Measurements from ENCODE around the gene SUSD3.

SUSD3 gene

DNA sequence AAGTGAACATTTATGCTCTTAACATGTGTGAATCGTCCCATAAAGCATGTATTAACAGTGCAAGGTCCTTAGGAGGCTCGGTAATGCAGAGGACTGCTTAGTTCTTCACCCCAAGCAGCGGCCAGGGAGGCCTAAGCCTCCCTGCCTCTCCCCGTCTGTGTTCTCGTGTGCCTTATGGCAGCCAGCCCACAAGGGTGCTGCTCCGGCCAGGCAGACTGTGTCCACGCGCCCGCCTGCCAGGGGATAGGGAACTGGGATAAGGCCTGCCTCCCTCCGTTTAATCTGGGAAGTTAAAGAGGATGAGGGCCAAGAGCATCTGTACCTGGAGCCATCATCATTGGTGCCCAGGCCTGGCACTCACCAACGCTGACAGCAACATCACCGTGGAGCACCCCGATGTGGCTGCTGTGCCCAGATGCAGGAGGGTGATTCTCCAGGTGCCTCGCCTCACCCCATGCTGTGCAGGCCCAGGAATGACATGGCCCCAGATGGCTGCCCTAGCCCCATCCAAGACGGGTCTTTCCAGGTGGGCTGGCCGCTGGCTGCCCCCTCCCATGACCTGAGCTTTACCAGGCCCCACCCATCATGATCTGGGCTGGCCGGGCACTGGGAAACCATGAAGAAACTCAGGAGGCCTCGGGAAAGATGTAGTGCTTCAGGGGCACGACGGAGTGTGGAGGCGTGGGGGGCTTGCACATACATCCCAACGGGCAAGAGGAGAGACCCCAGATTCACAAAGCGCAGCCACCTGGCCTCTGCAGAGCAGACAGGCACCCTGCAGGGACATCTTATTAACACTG lies 35.6 kb upstream of the SUSD3 start:
- TF ChIP-seq, protein P1, sequence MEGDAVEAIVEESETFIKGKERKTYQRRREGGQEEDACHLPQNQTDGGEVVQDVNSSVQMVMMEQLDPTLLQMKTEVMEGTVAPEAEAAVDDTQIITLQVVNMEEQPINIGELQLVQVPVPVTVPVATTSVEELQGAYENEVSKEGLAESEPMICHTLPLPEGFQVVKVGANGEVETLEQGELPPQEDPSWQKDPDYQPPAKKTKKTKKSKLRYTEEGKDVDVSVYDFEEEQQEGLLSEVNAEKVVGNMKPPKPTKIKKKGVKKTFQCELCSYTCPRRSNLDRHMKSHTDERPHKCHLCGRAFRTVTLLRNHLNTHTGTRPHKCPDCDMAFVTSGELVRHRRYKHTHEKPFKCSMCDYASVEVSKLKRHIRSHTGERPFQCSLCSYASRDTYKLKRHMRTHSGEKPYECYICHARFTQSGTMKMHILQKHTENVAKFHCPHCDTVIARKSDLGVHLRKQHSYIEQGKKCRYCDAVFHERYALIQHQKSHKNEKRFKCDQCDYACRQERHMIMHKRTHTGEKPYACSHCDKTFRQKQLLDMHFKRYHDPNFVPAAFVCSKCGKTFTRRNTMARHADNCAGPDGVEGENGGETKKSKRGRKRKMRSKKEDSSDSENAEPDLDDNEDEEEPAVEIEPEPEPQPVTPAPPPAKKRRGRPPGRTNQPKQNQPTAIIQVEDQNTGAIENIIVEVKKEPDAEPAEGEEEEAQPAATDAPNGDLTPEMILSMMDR (conservative IDR thresholded peaks at IDR 0.05; ENCODE audit: control insufficient read depth, insufficient read depth, low read depth, low read length), result no peak
- no peak overlapping the region for H3K4me3 ChIP-seq (ENCODE audit: control insufficient read depth, low read depth, low read length)
- DNase-seq (ENCODE audit: low read depth), result no peak

GRCh38 chr9:93023521-93023815 lies 35.0 kb upstream of the SUSD3 start:
- DNase-seq (ENCODE audit: low read depth), result no peak
- no peak overlapping the region for H3K4me3 ChIP-seq (ENCODE audit: control insufficient read depth, low read depth, low read length)
- TF ChIP-seq, protein P1 (conservative IDR thresholded peaks at IDR 0.05; ENCODE audit: control insufficient read depth, insufficient read depth, low read depth, low read length), result no peak

GRCh38 chr9:93024646-93024910 lies 33.9 kb upstream of the SUSD3 start:
- TF ChIP-seq, protein P1 (conservative IDR thresholded peaks at IDR 0.05; ENCODE audit: control insufficient read depth, insufficient read depth, low read depth, low read length), result no peak
- no peak overlapping the region for H3K4me3 ChIP-seq (ENCODE audit: control insufficient read depth, low read depth, low read length)
- DNase-seq (ENCODE audit: low read depth), result no peak

GRCh38 chr9:93024986-93025630 lies 33.4 kb upstream of the SUSD3 start:
- TF ChIP-seq, protein P1 (conservative IDR thresholded peaks at IDR 0.05; ENCODE audit: control insufficient read depth, insufficient read depth, low read depth, low read length), result no peak

GRCh38 chr9:93025736-93026135 lies 32.8 kb upstream of the SUSD3 start:
- DNase-seq (ENCODE audit: low read depth), result no peak
- TF ChIP-seq, protein P1 (conservative IDR thresholded peaks at IDR 0.05; ENCODE audit: control insufficient read depth, insufficient read depth, low read depth, low read length), result no peak

More at GRCh38 chr9:93024986-93025630, 33.4 kb upstream of the SUSD3 start:
- H3K4me3 ChIP-seq (ENCODE audit: control insufficient read depth, low read depth, low read length), result no peak overlapping the region
- DNase-seq (ENCODE audit: low read depth), result no peak

DNA sequence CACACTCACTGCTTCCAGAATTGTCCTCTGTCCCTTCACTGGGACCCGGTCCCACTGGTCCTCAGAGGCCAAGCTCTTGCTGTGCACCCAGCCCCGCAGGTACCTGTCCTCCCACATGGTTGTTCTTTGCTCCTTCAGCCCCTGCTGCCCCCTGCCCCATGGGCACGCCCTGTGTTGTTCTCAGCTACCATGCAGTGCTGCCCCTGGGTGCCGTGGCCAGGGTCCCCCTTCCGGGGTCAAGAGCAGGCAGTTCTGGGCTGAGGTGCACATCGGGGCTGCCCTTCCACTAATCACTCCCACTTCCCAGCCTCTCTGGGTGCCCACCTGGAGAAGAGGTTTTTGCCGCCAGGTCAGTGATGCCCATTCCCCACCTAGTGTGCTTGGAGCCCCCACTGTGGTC lies 31.9 kb upstream of the SUSD3 start:
- DNase-seq (ENCODE audit: low read depth), result no peak
- no peak overlapping the region for H3K4me3 ChIP-seq (ENCODE audit: control insufficient read depth, low read depth, low read length)
- TF ChIP-seq, protein P1 (conservative IDR thresholded peaks at IDR 0.05; ENCODE audit: control insufficient read depth, insufficient read depth, low read depth, low read length), result no peak

More at GRCh38 chr9:93025736-93026135, 32.8 kb upstream of the SUSD3 start:
- H3K4me3 ChIP-seq (ENCODE audit: control insufficient read depth, low read depth, low read length), result no peak overlapping the region
